OCI-LY7 (cell line): ENCODE measurements around the gene TAS2R38. TPM values are rescaled to one million over a fixed set of nuclear protein-coding genes. Genes with fewer than 3 reads are reported as not detected.

Experiments used
- BruUV-seq: library from RNA; stranded (reverse); fragments of 400-500 nt; replicated peaks from 2 replicates; lab custom pipeline; 2021; lab: Mats Ljungman, UMichigan
- CTCF ChIA-PET: fragments of 300-600 bp; sonication (Branson Sonifier 250); formaldehyde crosslinking; loops from one replicate; lab custom pipeline; 2022; ENCODE audit warnings: antibody characterized with exemption; ENCODE audit not compliant: unreplicated experiment; lab: Charles Lee
- POLR2A ChIA-PET: fragments of 300-600 bp; sonication (Branson Sonifier 250); formaldehyde crosslinking; loops from one replicate; lab custom pipeline; 2022; ENCODE audit warnings: antibody characterized with exemption; lab: Charles Lee
- DNase-seq: peaks from one replicate; pipeline ENCODE4 v3.0.0-alpha.2; 2015; ENCODE audit warnings: low spot score
- H2AFZ ChIP-seq: fragments of 200-600 bp; sonication (generic), shearing (Covaris generic); 2 replicates; pipeline ENCODE4 v1.6.1; 2014; ENCODE audit warnings: mild to moderate bottlenecking, antibody characterized with exemption, low read length, moderate library complexity
- H3K27ac ChIP-seq: fragments of 200-600 bp; sonication (generic); 2 replicates; pipeline ENCODE4 v1.5.1; 2014; ENCODE audit warnings: mixed run types, low read depth, mild to moderate bottlenecking, moderate library complexity, low read length, inconsistent platforms; ENCODE audit not compliant: poor library complexity, severe bottlenecking
- H3K36me3 ChIP-seq: fragments of 200-600 bp; sonication (generic); 2 replicates; pipeline ENCODE4 v1.6.1; 2014; ENCODE audit warnings: mild to moderate bottlenecking, antibody characterized with exemption, low read length, moderate library complexity, mixed read lengths; ENCODE audit not compliant: insufficient read depth
- H3K4me1 ChIP-seq: fragments of 200-600 bp; sonication (generic); 2 replicates; pipeline ENCODE4 v1.5.1; 2014; ENCODE audit warnings: mild to moderate bottlenecking, low read length; ENCODE audit not compliant: insufficient read depth, poor library complexity, severe bottlenecking
- H3K4me2 ChIP-seq: fragments of 200-600 bp; sonication (generic); 2 replicates; pipeline ENCODE4 v1.6.1; 2014; ENCODE audit warnings: mild to moderate bottlenecking, low read length
- H3K4me3 ChIP-seq: fragments of 200-600 bp; sonication (generic); 2 replicates; pipeline ENCODE4 v1.5.1; 2014; ENCODE audit warnings: mild to moderate bottlenecking, low read depth, low read length; ENCODE audit not compliant: poor library complexity, severe bottlenecking
- H3K79me2 ChIP-seq: fragments of 200-600 bp; sonication (generic); 2 replicates; pipeline ENCODE4 v1.6.1; 2016; ENCODE audit warnings: low read depth, mild to moderate bottlenecking, low read length, moderate library complexity, mixed read lengths; ENCODE audit not compliant: insufficient read depth
- H3K9me2 ChIP-seq: fragments of 200-600 bp; sonication (generic); 2 replicates; pipeline ENCODE4 v1.6.1; 2016; ENCODE audit warnings: mild to moderate bottlenecking, low read length, mixed read lengths; ENCODE audit not compliant: insufficient read depth
- H3K9me3 ChIP-seq: fragments of 200-600 bp; sonication (generic); 2 replicates; pipeline ENCODE4 v1.6.1; 2014; ENCODE audit warnings: mild to moderate bottlenecking, mixed run types, low read length, mixed read lengths
- H4K20me1 ChIP-seq: fragments of 200-600 bp; sonication (generic); 2 replicates; pipeline ENCODE4 v1.6.1; 2014; ENCODE audit warnings: mild to moderate bottlenecking, antibody characterized with exemption, low read length, moderate library complexity, mixed read lengths; ENCODE audit not compliant: insufficient read depth
- CTCF ChIP-seq: fragments of 200-600 bp; sonication (generic); conservative IDR thresholded peaks from 2 replicates; pipeline ENCODE4 v1.5.1; 2014; ENCODE audit warnings: mild to moderate bottlenecking, antibody characterized with exemption, low read length, moderate library complexity, mixed read lengths
- EZH2phosphoT487 ChIP-seq: fragments of 200-600 bp; sonication (generic); IDR thresholded peaks from 2 replicates; pipeline ENCODE4 v1.6.1; 2018; ENCODE audit warnings: low read depth, borderline replicate concordance, mild to moderate bottlenecking, mixed run types, antibody characterized with exemption, low read length, moderate library complexity, mixed read lengths
- intact Hi-C: fragments of 100-400 bp; cut with micrococcal nuclease; formaldehyde crosslinking; loops from one replicate; pipeline ENCODE4 v1.10.0; 2022; ENCODE audit not compliant: unreplicated experiment
- total RNA-seq, 2 experiments: library from RNA; depleted of rRNA in 1 of 2; stranded (reverse); fragments of >200 nt in 1 of 2; shearing (Covaris generic) in 1 of 2; gene quantifications; 2 replicates each; pipeline ENCODE4 v1.2.3, GENCODE V29; 2014 to 2022

The TAS2R38 gene
- total RNA-seq, 2 experiments from 2014 or later, result not detected

- H3K36me3 ChIP-seq, result no peaks in the 10 kb centered on the region
- intact Hi-C loops, result no loop called here
- no peaks in the 10 kb centered on the region for H4K20me1 ChIP-seq
- H3K4me1 ChIP-seq, result no peaks in the 10 kb centered on the region
- no TSS peak for BruUV-seq
- DNase-seq, result no peak
- H3K4me3 ChIP-seq, result no peak overlapping the region
- no peak overlapping the region for H3K27ac ChIP-seq
- H2AFZ ChIP-seq, result no peak overlapping the region
- H3K4me2 ChIP-seq, result no peak overlapping the region
- no peaks in the 10 kb centered on the region for H3K79me2 ChIP-seq
- peaks cover 5% of the 10 kb centered on the region; the same call in 1 of the 2 replicates for H3K9me3 ChIP-seq
- POLR2A ChIA-PET, result no interaction called here
- TF ChIP-seq CTCF (no peak), EZH2phosphoT487 (no peak)
- CTCF ChIA-PET, result interaction anchor here (0.5 kb wide), 1 partner anchor 153 kb away, joined by 3 read pairs; no protein-coding TSS in a partner anchor
- no peaks in the 10 kb centered on the region for H3K9me2 ChIP-seq
These were observed 28.2 kb downstream of the TAS2R38 start for GRCh38 chr7:141945356-141945755.

DNA sequence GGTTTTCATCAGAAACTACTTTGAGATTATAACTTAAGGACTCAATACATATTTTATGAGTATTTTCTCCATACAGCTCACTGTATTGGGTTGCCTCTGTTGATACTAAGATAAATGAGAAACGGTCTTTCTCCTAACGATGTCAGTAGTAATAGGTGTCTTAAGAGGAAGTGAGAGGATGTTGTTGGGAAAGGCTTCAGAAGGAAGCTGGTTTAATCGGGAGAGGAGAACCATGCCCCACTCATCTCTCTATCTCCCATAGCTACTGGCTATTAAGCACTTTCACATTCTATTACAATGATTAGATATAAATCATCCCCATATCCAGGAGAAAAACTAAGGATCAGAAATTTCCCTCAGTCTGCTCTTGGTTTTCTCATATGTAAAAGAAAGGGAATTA is 28.8 kb downstream of the TAS2R38 start:
- no peak overlapping the region for H2AFZ ChIP-seq
- POLR2A ChIA-PET, result interaction anchor here (1.6 kb wide), 1 partner anchor 9 kb away, joined by 4 read pairs; no protein-coding TSS in a partner anchor
- no TSS peak for BruUV-seq
- H3K4me3 ChIP-seq, result no peak overlapping the region
- TF ChIP-seq CTCF (no peak), EZH2phosphoT487 (no peak)
- H3K9me3 ChIP-seq, result peaks cover 5% of the 10 kb centered on the region; the same call in 1 of the 2 replicates
- no peak overlapping the region for H3K4me2 ChIP-seq
- H4K20me1 ChIP-seq, result no peaks in the 10 kb centered on the region
- intact Hi-C loops, result no loop called here
- no peak overlapping the region for H3K27ac ChIP-seq
- H3K79me2 ChIP-seq, result no peaks in the 10 kb centered on the region
- no peaks in the 10 kb centered on the region for H3K4me1 ChIP-seq
- CTCF ChIA-PET, result no interaction called here
- no peaks in the 10 kb centered on the region for H3K36me3 ChIP-seq
- no peaks in the 10 kb centered on the region for H3K9me2 ChIP-seq
- no peak for DNase-seq

- Histone ChIP-seq H3K4me2 (no peak overlapping the region), H3K27ac (no peak overlapping the region), H4K20me1 (no peaks in the 10 kb centered on the region), H3K4me3 (no peak overlapping the region), H3K79me2 (no peaks in the 10 kb centered on the region), H3K9me3 (peaks cover 5% of the 10 kb centered on the region; the same call in 1 of the 2 replicates), H3K36me3 (no peaks in the 10 kb centered on the region), H3K4me1 (no peaks in the 10 kb centered on the region), H2AFZ (no peak overlapping the region), H3K9me2 (no peaks in the 10 kb centered on the region)
- TF ChIP-seq EZH2phosphoT487 (no peak), CTCF (no peak)
- no peak for DNase-seq
- intact Hi-C loops, result no loop called here
- ChIA-PET POLR2A (interaction anchor here (1.6 kb wide), 1 partner anchor 10 kb away, joined by 4 read pairs; no protein-coding TSS in a partner anchor), CTCF (no interaction called here)
- no TSS peak for BruUV-seq
These were observed 29.7 kb downstream of the TAS2R38 start for GRCh38 chr7:141943846-141944245.
